ENCODE results near the gene FUT6. TPM values are rescaled to one million over a fixed set of nuclear protein-coding genes. Genes with fewer than 3 reads are reported as not detected.
"Not testable (repeated sequence)": the region's sequence is repeated elsewhere in the genome, so short reads cannot be mapped to it uniquely, and the experiment has no call there.

The FUT6 gene
- polyA plus RNA-seq, 1 donor, result 13.4 TPM

GRCh38 chr19:5863030-5863665 is 23.6 kb upstream of the FUT6 start:
- no peak for DNase-seq

- no peak for DNase-seq
Observed at GRCh38 chr19:5857203-5858081, 17.9 kb upstream of the FUT6 start.

GRCh38 chr19:5855151-5855550 is 15.6 kb upstream of the FUT6 start:
- not testable (repeated sequence) for DNase-seq

GRCh38 chr19:5854121-5854520 is 14.6 kb upstream of the FUT6 start:
- not testable (repeated sequence) for DNase-seq

- no peak for DNase-seq
Observed at GRCh38 chr19:5851302-5851701, 11.8 kb upstream of the FUT6 start, which contains the start of gene FUT3. Gene FUT3, minus strand, starts transcription at chr19:5851449.

- DNase-seq, result no peak
Observed at GRCh38 chr19:5850743-5851293, 11.3 kb upstream of the FUT6 start.

- DNase-seq, result no peak
Observed at GRCh38 chr19:5850189-5850588, 10.7 kb upstream of the FUT6 start.

GRCh38 chr19:5848621-5849020 is 9.1 kb upstream of the FUT6 start:
- not testable (repeated sequence) for DNase-seq

GRCh38 chr19:5847846-5848245 is 8.3 kb upstream of the FUT6 start:
- not testable (repeated sequence) for DNase-seq

- no peak for DNase-seq
Observed at GRCh38 chr19:5844456-5845433, 5.2 kb upstream of the FUT6 start.

- DNase-seq, result no peak
Observed at GRCh38 chr19:5843295-5843927, 3.9 kb upstream of the FUT6 start.

- DNase-seq, result not testable (repeated sequence)
Observed at GRCh38 chr19:5841735-5842111, 2.2 kb upstream of the FUT6 start.

- no peak for DNase-seq
Observed at GRCh38 chr19:5838353-5839064, 993 bp downstream of the FUT6 start.

- no peak for DNase-seq
Observed at GRCh38 chr19:5837761-5838352, 1.6 kb downstream of the FUT6 start.

GRCh38 chr19:5832527-5833216 is 6.8 kb downstream of the FUT6 start:
- DNase-seq, result no peak

- DNase-seq, result no peak
Observed at GRCh38 chr19:5832061-5832460, 7.4 kb downstream of the FUT6 start.

- DNase-seq, result no peak
Observed at GRCh38 chr19:5831159-5831558, 8.3 kb downstream of the FUT6 start.

- DNase-seq, result no peak
Observed at GRCh38 chr19:5829567-5830310, 9.8 kb downstream of the FUT6 start.

Measured in left kidney (tissue), 2 donors.